ENCODE data around the gene CHAT.

The CHAT gene

GRCh38 chr10:49667991-49668390 is 54.2 kb downstream of the CHAT start:
- TF ChIP-seq, protein P1, sequence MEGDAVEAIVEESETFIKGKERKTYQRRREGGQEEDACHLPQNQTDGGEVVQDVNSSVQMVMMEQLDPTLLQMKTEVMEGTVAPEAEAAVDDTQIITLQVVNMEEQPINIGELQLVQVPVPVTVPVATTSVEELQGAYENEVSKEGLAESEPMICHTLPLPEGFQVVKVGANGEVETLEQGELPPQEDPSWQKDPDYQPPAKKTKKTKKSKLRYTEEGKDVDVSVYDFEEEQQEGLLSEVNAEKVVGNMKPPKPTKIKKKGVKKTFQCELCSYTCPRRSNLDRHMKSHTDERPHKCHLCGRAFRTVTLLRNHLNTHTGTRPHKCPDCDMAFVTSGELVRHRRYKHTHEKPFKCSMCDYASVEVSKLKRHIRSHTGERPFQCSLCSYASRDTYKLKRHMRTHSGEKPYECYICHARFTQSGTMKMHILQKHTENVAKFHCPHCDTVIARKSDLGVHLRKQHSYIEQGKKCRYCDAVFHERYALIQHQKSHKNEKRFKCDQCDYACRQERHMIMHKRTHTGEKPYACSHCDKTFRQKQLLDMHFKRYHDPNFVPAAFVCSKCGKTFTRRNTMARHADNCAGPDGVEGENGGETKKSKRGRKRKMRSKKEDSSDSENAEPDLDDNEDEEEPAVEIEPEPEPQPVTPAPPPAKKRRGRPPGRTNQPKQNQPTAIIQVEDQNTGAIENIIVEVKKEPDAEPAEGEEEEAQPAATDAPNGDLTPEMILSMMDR (conservative IDR thresholded peaks at IDR 0.05; ENCODE audit: low read length), result no peak
- TF ChIP-seq EZH2phosphoT487 (IDR thresholded peaks at IDR 0.05; ENCODE audit: borderline replicate concordance), result no peak
- Histone ChIP-seq H3K4me3 (ENCODE audit: low read length, poor library complexity, severe bottlenecking) (no peak overlapping the region), H3K4me2 (ENCODE audit: low read depth, low read length, poor library complexity, severe bottlenecking) (no peak overlapping the region), H3K79me2 (ENCODE audit: insufficient read depth, low read length) (no peaks in the 10 kb centered on the region), H3F3A (ENCODE audit: low read depth) (no peaks in the 10 kb centered on the region), H3K9ac (ENCODE audit: low read depth, low read length, poor library complexity, severe bottlenecking) (no peak overlapping the region), H3K27me3 (ENCODE audit: insufficient read depth, low read length, poor library complexity, severe bottlenecking) (no peaks in the 10 kb centered on the region), H3K4me1 (ENCODE audit: insufficient read depth, low read length, poor library complexity, severe bottlenecking) (no peaks in the 10 kb centered on the region), H3K36me3 (ENCODE audit: insufficient read depth, low read length) (no peaks in the 10 kb centered on the region), H4K20me1 (ENCODE audit: insufficient read depth, low read length, poor library complexity, severe bottlenecking) (no peaks in the 10 kb centered on the region), H3K9me2 (replicated peaks; ENCODE audit: low read depth, low read length) (no peaks in the 10 kb centered on the region), H2AFZ (ENCODE audit: low read length) (no peak overlapping the region), H3K9me3 (ENCODE audit: insufficient read depth, low read depth, low read length) (no peaks in the 10 kb centered on the region)

GRCh38 chr10:49668684-49669083 is 54.8 kb downstream of the CHAT start:
- TF ChIP-seq, protein P1 (conservative IDR thresholded peaks at IDR 0.05; ENCODE audit: low read length), result no peak
- no peak for TF ChIP-seq EZH2phosphoT487 (IDR thresholded peaks at IDR 0.05; ENCODE audit: borderline replicate concordance)
- Histone ChIP-seq H2AFZ (ENCODE audit: low read length) (no peak overlapping the region), H4K20me1 (ENCODE audit: insufficient read depth, low read length, poor library complexity, severe bottlenecking) (no peaks in the 10 kb centered on the region), H3K4me1 (ENCODE audit: insufficient read depth, low read length, poor library complexity, severe bottlenecking) (no peaks in the 10 kb centered on the region), H3K9me2 (replicated peaks; ENCODE audit: low read depth, low read length) (no peaks in the 10 kb centered on the region), H3K79me2 (ENCODE audit: insufficient read depth, low read length) (no peaks in the 10 kb centered on the region), H3K36me3 (ENCODE audit: insufficient read depth, low read length) (no peaks in the 10 kb centered on the region), H3F3A (ENCODE audit: low read depth) (no peaks in the 10 kb centered on the region), H3K4me2 (ENCODE audit: low read depth, low read length, poor library complexity, severe bottlenecking) (no peak overlapping the region), H3K9ac (ENCODE audit: low read depth, low read length, poor library complexity, severe bottlenecking) (no peak overlapping the region), H3K9me3 (ENCODE audit: insufficient read depth, low read depth, low read length) (no peaks in the 10 kb centered on the region), H3K27me3 (ENCODE audit: insufficient read depth, low read length, poor library complexity, severe bottlenecking) (no peaks in the 10 kb centered on the region), H3K4me3 (ENCODE audit: low read length, poor library complexity, severe bottlenecking) (no peak overlapping the region)

DNA sequence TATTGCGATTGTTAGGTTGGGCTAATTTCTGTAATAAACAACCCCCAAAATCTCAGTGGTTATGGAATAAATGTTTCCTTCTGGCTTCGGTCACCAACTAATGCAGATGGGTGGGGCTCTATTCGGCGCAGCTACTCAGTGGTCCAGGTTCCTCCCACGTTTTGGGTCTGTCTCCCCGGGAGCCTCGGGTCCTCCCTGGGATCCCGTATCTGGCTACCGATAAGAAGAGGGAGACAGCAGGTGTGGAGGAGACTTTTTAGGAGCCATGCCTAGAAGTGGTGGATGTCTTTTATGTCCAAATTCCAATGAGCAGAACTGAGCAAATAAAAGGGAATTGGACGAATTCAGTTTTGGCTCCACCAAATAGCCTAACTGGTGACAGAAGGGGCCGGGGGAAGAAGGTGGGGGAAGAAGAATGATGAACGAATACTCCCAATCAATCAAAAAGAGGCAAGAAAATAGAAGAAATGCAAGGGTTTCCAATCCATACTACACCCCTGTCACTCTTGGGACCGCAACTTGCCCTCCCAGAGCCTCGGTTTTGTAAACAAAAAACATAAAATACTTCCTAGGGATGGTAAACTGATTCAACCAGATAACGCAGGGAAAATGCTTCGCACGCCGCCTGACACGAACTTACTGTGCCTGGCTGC is 65.1 kb downstream of the CHAT start:
- Histone ChIP-seq H3K4me2 (ENCODE audit: low read depth, low read length, poor library complexity, severe bottlenecking) (no peak overlapping the region), H2AFZ (ENCODE audit: low read length) (no peak overlapping the region), H3F3A (ENCODE audit: low read depth) (no peaks in the 10 kb centered on the region), H3K36me3 (ENCODE audit: insufficient read depth, low read length) (no peaks in the 10 kb centered on the region), H3K9me2 (replicated peaks; ENCODE audit: low read depth, low read length) (no peaks in the 10 kb centered on the region), H3K79me2 (ENCODE audit: insufficient read depth, low read length) (no peaks in the 10 kb centered on the region), H3K9me3 (ENCODE audit: insufficient read depth, low read depth, low read length) (0 out of 2 replicates have a peak, but pooled peaks cover 4% of the 10 kb centered on the region), H3K4me1 (ENCODE audit: insufficient read depth, low read length, poor library complexity, severe bottlenecking) (no peaks in the 10 kb centered on the region), H4K20me1 (ENCODE audit: insufficient read depth, low read length, poor library complexity, severe bottlenecking) (no peaks in the 10 kb centered on the region), H3K4me3 (ENCODE audit: low read length, poor library complexity, severe bottlenecking) (no peak overlapping the region), H3K27me3 (ENCODE audit: insufficient read depth, low read length, poor library complexity, severe bottlenecking) (no peaks in the 10 kb centered on the region), H3K9ac (ENCODE audit: low read depth, low read length, poor library complexity, severe bottlenecking) (no peak overlapping the region)
- TF ChIP-seq EZH2phosphoT487 (IDR thresholded peaks at IDR 0.05; ENCODE audit: borderline replicate concordance), result no peak
- TF ChIP-seq, protein P1 (conservative IDR thresholded peaks at IDR 0.05; ENCODE audit: low read length), result no peak
